Measurements from ENCODE around the gene ATP6V0D1. TPM values are rescaled to one million over a fixed set of nuclear protein-coding genes. Genes with fewer than 3 reads are reported as not detected.
A peak's percentile ranks its signal among the peaks of the same experiment; 100 is the strongest.

Gene ATP6V0D1
- total RNA-seq, 3 donors from 2014 or later (not counting 1 experiment from before 2014, with no cell fraction given), result 76.0 to 84.9 (median 83.3) TPM

GRCh38 chr16:67445913-67446907 lies 34.7 kb downstream of the ATP6V0D1 start:
- Histone ChIP-seq H3K27me3 (ENCODE audit: control insufficient read depth, insufficient read depth, low read length) (no peaks in the 10 kb centered on the region), H3K27ac (ENCODE audit: low read length) (no peak overlapping the region), H3K9me3 (ENCODE audit: control insufficient read depth, insufficient read depth, low read length) (no peaks in the 10 kb centered on the region), H3K36me3 (ENCODE audit: control insufficient read depth, insufficient read depth, low read length) (peaks cover 53% of the 10 kb centered on the region), H3K4me1 (ENCODE audit: control insufficient read depth, insufficient read depth, low read length) (no peaks in the 10 kb centered on the region), H3K4me3 (ENCODE audit: low read length) (no peak overlapping the region)
- H3K4me1 Mint-ChIP-seq, result peaks cover 29 to 52% of the 10 kb centered on the region in 2 donors
- no peak for TF ChIP-seq CTCF (IDR thresholded peaks at IDR 0.05)
- intact Hi-C loops (cut with micrococcal nuclease), result no loop called here
- no peaks in the 10 kb centered on the region for H3K9me3 Mint-ChIP-seq
- 95% methylated on average over 12 of the region's 12 CpGs for WGBS (ENCODE audit: insufficient coverage)
- no peaks in the 10 kb centered on the region for H3K27me3 Mint-ChIP-seq (ENCODE audit: low read depth in 2 of 2)
- no peaks in the 10 kb centered on the region for H3K36me3 Mint-ChIP-seq
- H3K4me3 Mint-ChIP-seq, result no peak overlapping the region
- DNase-seq (no peak), ATAC-seq (no peak)
- peak overlapping the region in 1 of 2 donors; percentile 40 for H3K27ac Mint-ChIP-seq

GRCh38 chr16:67445441-67445912 lies 35.5 kb downstream of the ATP6V0D1 start:
- Mint-ChIP-seq H3K4me1 (peaks cover 25 to 44% of the 10 kb centered on the region in 2 donors), H3K27ac (peak overlapping the region in 1 of 2 donors; percentile 68), H3K4me3 (no peak overlapping the region), H3K9me3 (no peaks in the 10 kb centered on the region), H3K27me3 (ENCODE audit: low read depth in 2 of 2) (no peaks in the 10 kb centered on the region), H3K36me3 (no peaks in the 10 kb centered on the region)
- Histone ChIP-seq H3K27ac (ENCODE audit: low read length) (no peak overlapping the region), H3K27me3 (ENCODE audit: control insufficient read depth, insufficient read depth, low read length) (no peaks in the 10 kb centered on the region), H3K4me3 (ENCODE audit: low read length) (no peak overlapping the region), H3K9me3 (ENCODE audit: control insufficient read depth, insufficient read depth, low read length) (no peaks in the 10 kb centered on the region), H3K36me3 (ENCODE audit: control insufficient read depth, insufficient read depth, low read length) (peaks cover 53% of the 10 kb centered on the region), H3K4me1 (ENCODE audit: control insufficient read depth, insufficient read depth, low read length) (no peaks in the 10 kb centered on the region)
- whole genome bisulfite sequencing (ENCODE audit: insufficient coverage), result 97% methylated on average over 3 of the region's 3 CpGs
- DNase-seq, result no peak
- intact Hi-C loops (cut with micrococcal nuclease), result no loop called here
- no peak for ATAC-seq
- TF ChIP-seq CTCF (IDR thresholded peaks at IDR 0.05), result no peak

- Histone ChIP-seq H3K27me3 (ENCODE audit: control insufficient read depth, insufficient read depth, low read length) (no peaks in the 10 kb centered on the region), H3K36me3 (ENCODE audit: control insufficient read depth, insufficient read depth, low read length) (peaks cover 52% of the 10 kb centered on the region), H3K9me3 (ENCODE audit: control insufficient read depth, insufficient read depth, low read length) (no peaks in the 10 kb centered on the region), H3K4me3 (ENCODE audit: low read length) (no peak overlapping the region), H3K4me1 (ENCODE audit: control insufficient read depth, insufficient read depth, low read length) (no peaks in the 10 kb centered on the region), H3K27ac (ENCODE audit: low read length) (no peak overlapping the region)
- TF ChIP-seq CTCF (IDR thresholded peaks at IDR 0.05), result no peak
- Mint-ChIP-seq H3K4me3 (no peak overlapping the region), H3K27ac (peak overlapping the region in 1 of 2 donors; percentile 68), H3K4me1 (peaks cover 22 to 40% of the 10 kb centered on the region in 2 donors), H3K27me3 (ENCODE audit: low read depth in 2 of 2) (no peaks in the 10 kb centered on the region), H3K36me3 (no peaks in the 10 kb centered on the region), H3K9me3 (no peaks in the 10 kb centered on the region)
- intact Hi-C loops (cut with micrococcal nuclease), result no loop called here
- ATAC-seq (no peak), DNase-seq (no peak)
- WGBS (ENCODE audit: insufficient coverage), result 98% methylated on average over 7 of the region's 7 CpGs
These were observed 35.9 kb downstream of the ATP6V0D1 start for GRCh38 chr16:67445126-67445426.

All from natural killer cell (primary cell).